ENCODE data around the gene ADGRL1. TPM values are rescaled to one million over a fixed set of nuclear protein-coding genes. Genes with fewer than 3 reads are reported as not detected.
A peak's percentile ranks its signal among the peaks of the same experiment; 100 is the strongest.

ADGRL1 gene
- total RNA-seq, 1 experiment from 2014 or later: 39.3 TPM

DNA sequence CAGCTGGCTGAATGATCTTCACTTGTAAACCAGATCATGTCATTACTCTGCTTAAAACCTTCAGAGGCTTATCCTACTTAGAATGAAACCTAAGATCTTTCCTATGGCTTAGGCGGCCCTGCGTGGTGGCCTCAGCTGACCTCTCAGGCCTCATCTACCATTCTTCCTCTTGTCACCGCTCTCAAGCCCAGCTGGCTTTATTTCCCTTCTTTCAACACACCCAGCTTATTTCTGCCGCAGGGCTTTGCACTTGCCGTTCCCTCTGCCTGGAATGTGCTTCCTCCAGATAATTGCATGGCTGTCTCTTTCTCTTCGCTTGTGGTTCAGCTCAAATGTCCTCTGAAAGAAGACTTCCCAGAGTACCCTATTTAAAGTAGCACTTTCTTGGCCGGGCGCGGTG is 66.0 kb downstream of the ADGRL1 start:
- Histone ChIP-seq H3K27me3 (ENCODE audit: low read length) (no peaks in the 10 kb centered on the region), H3K4me2 (ENCODE audit: low read length) (no peak overlapping the region), H2AFZ (ENCODE audit: low read length) (no peak overlapping the region), H3F3A (ENCODE audit: low read length, unreplicated experiment) (no peaks in the 10 kb centered on the region), H3K4me3 (ENCODE audit: low read length) (no peak overlapping the region), H3K9ac (ENCODE audit: low read length) (no peak overlapping the region), H3K27ac (ENCODE audit: low read length) (no peak overlapping the region), H3K79me2 (ENCODE audit: low read length) (peaks cover 22% of the 10 kb centered on the region), H3K36me3 (ENCODE audit: low read depth, low read length) (no peaks in the 10 kb centered on the region), H4K20me1 (ENCODE audit: low read length) (no peaks in the 10 kb centered on the region), H3K4me1 (ENCODE audit: insufficient read depth, low read length) (peaks cover 11% of the 10 kb centered on the region), H3K9me3 (ENCODE audit: low read length) (no peaks in the 10 kb centered on the region), H3K9me2 (replicated peaks; ENCODE audit: low read length) (no peaks in the 10 kb centered on the region)
- no peak for TF ChIP-seq EZH2 (IDR thresholded peaks at IDR 0.05; ENCODE audit: low read length, unreplicated experiment)
- TF ChIP-seq, protein P1, sequence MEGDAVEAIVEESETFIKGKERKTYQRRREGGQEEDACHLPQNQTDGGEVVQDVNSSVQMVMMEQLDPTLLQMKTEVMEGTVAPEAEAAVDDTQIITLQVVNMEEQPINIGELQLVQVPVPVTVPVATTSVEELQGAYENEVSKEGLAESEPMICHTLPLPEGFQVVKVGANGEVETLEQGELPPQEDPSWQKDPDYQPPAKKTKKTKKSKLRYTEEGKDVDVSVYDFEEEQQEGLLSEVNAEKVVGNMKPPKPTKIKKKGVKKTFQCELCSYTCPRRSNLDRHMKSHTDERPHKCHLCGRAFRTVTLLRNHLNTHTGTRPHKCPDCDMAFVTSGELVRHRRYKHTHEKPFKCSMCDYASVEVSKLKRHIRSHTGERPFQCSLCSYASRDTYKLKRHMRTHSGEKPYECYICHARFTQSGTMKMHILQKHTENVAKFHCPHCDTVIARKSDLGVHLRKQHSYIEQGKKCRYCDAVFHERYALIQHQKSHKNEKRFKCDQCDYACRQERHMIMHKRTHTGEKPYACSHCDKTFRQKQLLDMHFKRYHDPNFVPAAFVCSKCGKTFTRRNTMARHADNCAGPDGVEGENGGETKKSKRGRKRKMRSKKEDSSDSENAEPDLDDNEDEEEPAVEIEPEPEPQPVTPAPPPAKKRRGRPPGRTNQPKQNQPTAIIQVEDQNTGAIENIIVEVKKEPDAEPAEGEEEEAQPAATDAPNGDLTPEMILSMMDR (conservative IDR thresholded peaks at IDR 0.05; ENCODE audit: low read depth, low read length): no peak
- ChIA-PET POLR2A (ENCODE audit: unreplicated experiment) (no interaction called here), CTCF (no interaction called here)
- no TSS peak for BruUV-seq (replicated peaks)
- no peak for ATAC-seq
- DNase-seq: no peak
- intact Hi-C loops (cut with micrococcal nuclease): loop anchor here (5.0 to 10.0 kb wide), 3 partner anchors 67 to 335 kb away; partner anchors contain the start of genes ADGRE5, ADGRL1 and PTGER1

DNA sequence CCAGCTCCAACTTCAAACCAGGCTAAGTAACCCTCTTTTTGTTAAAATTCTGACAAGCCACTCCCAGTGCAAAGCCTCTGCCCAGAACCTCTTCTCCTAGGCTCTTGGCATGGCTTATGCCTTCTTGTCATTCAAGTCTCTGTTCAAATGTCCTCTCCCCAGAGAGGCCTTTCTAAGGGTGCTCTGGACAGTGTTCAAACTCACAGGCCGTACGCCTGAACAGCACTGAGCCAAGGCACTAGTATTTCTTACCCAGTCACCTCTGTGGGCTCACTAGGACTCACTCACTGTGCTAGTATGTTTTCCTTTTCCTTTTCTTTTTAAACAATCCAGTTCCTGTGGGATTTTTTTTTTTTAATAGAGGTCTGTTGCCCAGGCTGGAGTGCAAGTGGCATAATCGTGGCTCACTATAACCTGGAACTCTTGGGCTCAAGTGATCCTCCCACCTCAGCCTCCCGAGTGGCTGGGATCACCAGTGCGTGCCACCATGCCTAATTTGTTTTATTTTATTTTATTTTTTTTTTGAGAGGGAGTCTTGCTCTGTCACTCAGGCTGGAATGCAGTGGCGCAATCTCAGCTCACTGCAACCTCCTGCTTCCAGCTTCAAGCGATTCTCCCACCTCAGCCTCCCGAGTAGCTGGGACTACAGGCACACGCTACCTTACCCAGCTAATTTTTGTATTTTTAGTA is 67.2 kb downstream of the ADGRL1 start:
- TF ChIP-seq, protein P1 (conservative IDR thresholded peaks at IDR 0.05; ENCODE audit: low read depth, low read length): no peak
- no peak for TF ChIP-seq EZH2 (IDR thresholded peaks at IDR 0.05; ENCODE audit: low read length, unreplicated experiment)
- TF ChIP-seq EZH2phosphoT487 (IDR thresholded peaks at IDR 0.05; ENCODE audit: borderline replicate concordance, low read length): no peak
- H3K4me2 ChIP-seq (ENCODE audit: low read length): peak overlapping the region; percentile 90; the same call in 1 of the 2 replicates

More for the DNA sequence above, 67.2 kb downstream of the ADGRL1 start:
- ChIA-PET POLR2A (ENCODE audit: unreplicated experiment) (no interaction called here), CTCF (no interaction called here)
- H3F3A ChIP-seq (ENCODE audit: low read length, unreplicated experiment): no peaks in the 10 kb centered on the region
- H3K27me3 ChIP-seq (ENCODE audit: low read length): no peaks in the 10 kb centered on the region
- H3K9me3 ChIP-seq (ENCODE audit: low read length): no peaks in the 10 kb centered on the region
- ATAC-seq: no peak
- peaks cover 20% of the 10 kb centered on the region for H3K4me1 ChIP-seq (ENCODE audit: insufficient read depth, low read length)
- peaks cover 2% of the 10 kb centered on the region; the same call in 1 of the 2 replicates for H3K36me3 ChIP-seq (ENCODE audit: low read depth, low read length)
- H3K79me2 ChIP-seq (ENCODE audit: low read length): peaks cover 34% of the 10 kb centered on the region
- no TSS peak for BruUV-seq (replicated peaks)
- no peak overlapping the region for H3K4me3 ChIP-seq (ENCODE audit: low read length)
- intact Hi-C loops (cut with micrococcal nuclease): loop anchor here (5.0 to 10.0 kb wide), 3 partner anchors 69 to 336 kb away; partner anchors contain the start of genes ADGRE5, ADGRL1 and PTGER1
- no peak for DNase-seq
- no peak overlapping the region for H3K27ac ChIP-seq (ENCODE audit: low read length)
- H2AFZ ChIP-seq (ENCODE audit: low read length): no peak overlapping the region
- no peaks in the 10 kb centered on the region for H3K9me2 ChIP-seq (replicated peaks; ENCODE audit: low read length)
- H4K20me1 ChIP-seq (ENCODE audit: low read length): no peaks in the 10 kb centered on the region
- no peak overlapping the region; the same call in 1 of the 2 replicates for H3K9ac ChIP-seq (ENCODE audit: low read length)
